Fibroblast of skin of back (primary cell): ENCODE measurements around the gene CALM1. TPM values are rescaled to one million over a fixed set of nuclear protein-coding genes. Genes with fewer than 3 reads are reported as not detected.
A peak's percentile ranks its signal among the peaks of the same experiment; 100 is the strongest.

Source experiments
- DNase-seq: peaks from one replicate; pipeline ENCODE4 v3.0.0-alpha.2; 2013
- polyA plus RNA-seq, 2 experiments: library from polyadenylated mRNA; unstranded; fragments of 120-200 nt; gene quantifications; one replicate each; pipeline ENCODE4 v1.2.1, GENCODE V29; 2013; ENCODE audit not compliant: insufficient read length in 2 of 2

CALM1 gene
- polyA plus RNA-seq (2013, experiment 1 of 2; ENCODE audit: insufficient read length), result 532 TPM
- 465 TPM for polyA plus RNA-seq (2013, experiment 2 of 2; ENCODE audit: insufficient read length)

GRCh38 chr14:90396341-90397339, at the start of gene CALM1:
CALM1 (plus strand) TSS chr14:90397029; CDS start chr14:90397231, 202 bp downstream.
- peak; percentile 93 for DNase-seq

GRCh38 chr14:90348270-90348669, 48.6 kb upstream of the CALM1 start:
- DNase-seq, result no peak

GRCh38 chr14:90349739-90350138, 47.1 kb upstream of the CALM1 start:
- no peak for DNase-seq

GRCh38 chr14:90354551-90355298, 42.1 kb upstream of the CALM1 start:
- DNase-seq, result no peak

- DNase-seq, result no peak
Measured at GRCh38 chr14:90355540-90356518, 41.0 kb upstream of the CALM1 start.

- DNase-seq, result no peak
Measured at GRCh38 chr14:90356925-90357324, 39.9 kb upstream of the CALM1 start.

- no peak for DNase-seq
Measured at GRCh38 chr14:90358359-90358758, 38.5 kb upstream of the CALM1 start.

GRCh38 chr14:90361865-90362557, 34.8 kb upstream of the CALM1 start:
- DNase-seq, result no peak

GRCh38 chr14:90362558-90362896, 34.3 kb upstream of the CALM1 start:
- no peak for DNase-seq

- DNase-seq, result peak; percentile 68
Measured at GRCh38 chr14:90368946-90369721, 27.7 kb upstream of the CALM1 start.

- no peak for DNase-seq
Measured at GRCh38 chr14:90373887-90374286, 22.9 kb upstream of the CALM1 start.

- no peak for DNase-seq
Measured at GRCh38 chr14:90374813-90375212, 22.0 kb upstream of the CALM1 start.

GRCh38 chr14:90375934-90376333, 20.9 kb upstream of the CALM1 start:
- no peak for DNase-seq

GRCh38 chr14:90378249-90378648, 18.6 kb upstream of the CALM1 start:
- no peak for DNase-seq

GRCh38 chr14:90379106-90379505, 17.7 kb upstream of the CALM1 start:
- DNase-seq, result no peak

GRCh38 chr14:90381011-90381786, 15.6 kb upstream of the CALM1 start:
- no peak for DNase-seq

- DNase-seq, result no peak
Measured at GRCh38 chr14:90381999-90382451, 14.8 kb upstream of the CALM1 start.

- peak; percentile 80 for DNase-seq
Measured at GRCh38 chr14:90382491-90383125, 14.2 kb upstream of the CALM1 start.

GRCh38 chr14:90383126-90383730, 13.6 kb upstream of the CALM1 start:
- peak; percentile 99 for DNase-seq
